NCI-H345 treated with DMSO at 0.1 percent for 48 hours (cell line): ENCODE data around the gene VAMP5.
"Not testable (repeated sequence)": the region's sequence is repeated elsewhere in the genome, so short reads cannot be mapped to it uniquely, and the experiment has no call there.

ENCODE experiments used
- DNase-seq: peaks from one replicate; lab custom pipeline; 2025; ENCODE audit not compliant: unreplicated experiment; lab: John Stamatoyannopoulos, UW

The VAMP5 gene

GRCh38 chr2:85584354-85584856, at the start of gene VAMP5:
VAMP5 (plus strand) TSS chr2:85584431; CDS start chr2:85584491, 60 bp downstream.
- no peak for DNase-seq

GRCh38 chr2:85534881-85535280, 49.4 kb upstream of the VAMP5 start:
- DNase-seq, result no peak

- no peak for DNase-seq
These were observed 47.8 kb upstream of the VAMP5 start for GRCh38 chr2:85536479-85536878.

GRCh38 chr2:85537600-85538506, 46.4 kb upstream of the VAMP5 start:
- peak; percentile 39 for DNase-seq

GRCh38 chr2:85538507-85539360, 45.5 kb upstream of the VAMP5 start, which contains the start of gene MAT2A:
MAT2A (plus strand) TSS chr2:85539168; CDS start chr2:85539288, 120 bp downstream.
- DNase-seq, result peak; percentile 94

GRCh38 chr2:85539361-85540132, 44.7 kb upstream of the VAMP5 start:
- peak; percentile 13 for DNase-seq

- DNase-seq, result no peak
These were observed 44.0 kb upstream of the VAMP5 start for GRCh38 chr2:85540133-85540648.

GRCh38 chr2:85541262-85541661, 43.0 kb upstream of the VAMP5 start:
- DNase-seq, result no peak

- DNase-seq, result no peak
These were observed 42.3 kb upstream of the VAMP5 start for GRCh38 chr2:85541753-85542457.

- no peak for DNase-seq
These were observed 41.5 kb upstream of the VAMP5 start for GRCh38 chr2:85542777-85543176.

- peak; percentile 22 for DNase-seq
These were observed 40.0 kb upstream of the VAMP5 start for GRCh38 chr2:85544254-85544691.

- DNase-seq, result not testable (repeated sequence)
These were observed 39.1 kb upstream of the VAMP5 start for GRCh38 chr2:85544915-85545779.

- no peak for DNase-seq
These were observed 38.4 kb upstream of the VAMP5 start for GRCh38 chr2:85545780-85546240.

GRCh38 chr2:85547089-85547858, 37.0 kb upstream of the VAMP5 start:
- DNase-seq, result no peak

GRCh38 chr2:85547859-85548607, 36.2 kb upstream of the VAMP5 start:
- no peak for DNase-seq

GRCh38 chr2:85548608-85548900, 35.7 kb upstream of the VAMP5 start:
- no peak for DNase-seq

GRCh38 chr2:85549095-85549494, 35.1 kb upstream of the VAMP5 start:
- DNase-seq, result no peak
